ENCODE results near the gene DNAH14.

DNAH14 gene

DNA sequence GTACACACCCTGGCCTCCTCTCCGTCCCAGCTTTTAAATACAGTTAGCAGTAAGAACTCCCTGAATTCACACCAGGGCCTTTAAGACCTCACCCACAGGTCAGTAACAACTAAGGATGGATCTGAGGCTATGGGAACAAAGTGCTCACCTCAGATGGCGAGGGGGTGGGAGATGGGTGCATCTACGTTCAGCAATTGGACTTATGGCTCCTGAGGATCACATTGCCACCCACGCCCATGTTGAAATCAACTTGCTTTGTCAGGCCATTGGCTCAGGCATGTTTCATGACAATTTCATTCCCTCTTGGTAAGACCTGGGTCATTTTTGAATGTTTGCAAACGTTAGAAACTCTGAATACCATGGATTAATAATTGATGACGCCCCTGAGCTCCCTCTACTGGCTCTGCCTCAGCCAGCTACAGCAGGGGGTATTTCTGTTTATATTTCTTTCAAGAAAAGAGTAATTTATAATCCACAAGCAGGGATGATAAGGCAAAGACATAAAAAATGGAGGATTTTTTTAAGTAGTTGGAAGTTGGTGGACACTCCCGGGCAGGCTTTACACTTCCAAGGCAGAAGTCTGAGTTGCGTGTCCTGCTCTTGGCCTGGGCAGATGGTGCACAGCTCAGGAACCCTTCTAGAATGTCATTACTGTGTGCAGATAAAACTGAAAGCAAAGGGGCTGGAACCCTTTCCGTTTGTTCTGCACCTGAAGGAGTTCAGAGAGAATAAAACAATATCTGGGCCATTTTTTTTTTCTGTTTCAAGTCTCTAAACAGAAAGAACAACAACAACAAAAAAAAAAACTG lies 512.0 kb downstream of the DNAH14 start:
- H3F3A ChIP-seq (ENCODE audit: insufficient read depth, low read length), result peaks cover 47% of the 10 kb centered on the region
- H2AFZ ChIP-seq (ENCODE audit: low read length), result peak overlapping the region; percentile 44
- H3K36me3 ChIP-seq (replicated peaks; ENCODE audit: insufficient read depth, low read length), result no peaks in the 10 kb centered on the region
- no peaks in the 10 kb centered on the region for H3K9me3 ChIP-seq (replicated peaks; ENCODE audit: insufficient read depth, low read length)
- TF ChIP-seq, protein P1, sequence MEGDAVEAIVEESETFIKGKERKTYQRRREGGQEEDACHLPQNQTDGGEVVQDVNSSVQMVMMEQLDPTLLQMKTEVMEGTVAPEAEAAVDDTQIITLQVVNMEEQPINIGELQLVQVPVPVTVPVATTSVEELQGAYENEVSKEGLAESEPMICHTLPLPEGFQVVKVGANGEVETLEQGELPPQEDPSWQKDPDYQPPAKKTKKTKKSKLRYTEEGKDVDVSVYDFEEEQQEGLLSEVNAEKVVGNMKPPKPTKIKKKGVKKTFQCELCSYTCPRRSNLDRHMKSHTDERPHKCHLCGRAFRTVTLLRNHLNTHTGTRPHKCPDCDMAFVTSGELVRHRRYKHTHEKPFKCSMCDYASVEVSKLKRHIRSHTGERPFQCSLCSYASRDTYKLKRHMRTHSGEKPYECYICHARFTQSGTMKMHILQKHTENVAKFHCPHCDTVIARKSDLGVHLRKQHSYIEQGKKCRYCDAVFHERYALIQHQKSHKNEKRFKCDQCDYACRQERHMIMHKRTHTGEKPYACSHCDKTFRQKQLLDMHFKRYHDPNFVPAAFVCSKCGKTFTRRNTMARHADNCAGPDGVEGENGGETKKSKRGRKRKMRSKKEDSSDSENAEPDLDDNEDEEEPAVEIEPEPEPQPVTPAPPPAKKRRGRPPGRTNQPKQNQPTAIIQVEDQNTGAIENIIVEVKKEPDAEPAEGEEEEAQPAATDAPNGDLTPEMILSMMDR (IDR thresholded peaks at IDR 0.05; ENCODE audit: low read length), result peak; percentile 88
- TF ChIP-seq EZH2 (optimal IDR thresholded peaks at IDR 0.05; ENCODE audit: low read depth, low read length), result no peak
- H3K79me2 ChIP-seq (ENCODE audit: low read length), result no peaks in the 10 kb centered on the region
- DNase-seq, result peak; percentile 84
- peak overlapping the region; percentile 51 for H3K4me3 ChIP-seq (ENCODE audit: low read length)
- no peaks in the 10 kb centered on the region for H3K9me2 ChIP-seq (replicated peaks; ENCODE audit: insufficient read depth, low read length)
- H3K4me1 ChIP-seq (ENCODE audit: low read length), result peaks cover 45% of the 10 kb centered on the region
- peak overlapping the region; percentile 76 for H3K4me2 ChIP-seq (ENCODE audit: low read depth, low read length)
- peak overlapping the region; percentile 81 for H3K27ac ChIP-seq (ENCODE audit: low read length)
- H4K20me1 ChIP-seq (ENCODE audit: insufficient read depth, low read length), result no peaks in the 10 kb centered on the region
- H3K9ac ChIP-seq (ENCODE audit: low read length), result peak overlapping the region; percentile 51
- H3K27me3 ChIP-seq (replicated peaks; ENCODE audit: insufficient read depth, low read length), result no peaks in the 10 kb centered on the region

DNA sequence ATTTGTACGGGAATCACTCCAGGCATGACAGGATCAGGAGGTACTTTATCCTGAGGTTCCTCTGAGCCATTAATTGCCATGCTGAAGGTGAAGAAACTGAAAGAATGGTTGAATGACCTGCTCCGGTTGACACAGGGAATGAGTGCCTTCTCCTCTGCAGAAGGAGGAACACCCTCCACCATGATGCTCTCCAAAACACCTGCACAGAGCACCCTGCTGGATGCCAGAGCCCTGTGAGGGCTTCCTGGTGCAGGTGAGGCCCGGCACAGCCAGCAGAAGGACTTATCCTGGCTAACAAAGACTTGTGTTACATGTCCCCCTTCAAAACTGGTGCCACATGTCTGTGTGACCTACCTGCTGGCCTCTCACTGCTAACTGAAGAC lies 512.6 kb downstream of the DNAH14 start:
- no peaks in the 10 kb centered on the region for H3K27me3 ChIP-seq (replicated peaks; ENCODE audit: insufficient read depth, low read length)
- DNase-seq, result peak; percentile 63
- peak overlapping the region; percentile 51 for H3K4me3 ChIP-seq (ENCODE audit: low read length)
- no peaks in the 10 kb centered on the region for H3K79me2 ChIP-seq (ENCODE audit: low read length)
- H3K9me2 ChIP-seq (replicated peaks; ENCODE audit: insufficient read depth, low read length), result no peaks in the 10 kb centered on the region
- H4K20me1 ChIP-seq (ENCODE audit: insufficient read depth, low read length), result no peaks in the 10 kb centered on the region
- H3K9me3 ChIP-seq (replicated peaks; ENCODE audit: insufficient read depth, low read length), result no peaks in the 10 kb centered on the region
- peak overlapping the region; percentile 76 for H3K4me2 ChIP-seq (ENCODE audit: low read depth, low read length)
- H3K4me1 ChIP-seq (ENCODE audit: low read length), result peaks cover 50% of the 10 kb centered on the region
- peaks cover 47% of the 10 kb centered on the region for H3F3A ChIP-seq (ENCODE audit: insufficient read depth, low read length)
- peak overlapping the region; percentile 51 for H3K9ac ChIP-seq (ENCODE audit: low read length)
- H2AFZ ChIP-seq (ENCODE audit: low read length), result peak overlapping the region; percentile 44
- H3K27ac ChIP-seq (ENCODE audit: low read length), result peak overlapping the region; percentile 81
- H3K36me3 ChIP-seq (replicated peaks; ENCODE audit: insufficient read depth, low read length), result no peaks in the 10 kb centered on the region
- TF ChIP-seq, protein P1 (IDR thresholded peaks at IDR 0.05; ENCODE audit: low read length), result no peak
- TF ChIP-seq EZH2phosphoT487 (IDR thresholded peaks at IDR 0.05; ENCODE audit: low read length) (no peak), EZH2 (optimal IDR thresholded peaks at IDR 0.05; ENCODE audit: low read depth, low read length) (no peak)

DNA sequence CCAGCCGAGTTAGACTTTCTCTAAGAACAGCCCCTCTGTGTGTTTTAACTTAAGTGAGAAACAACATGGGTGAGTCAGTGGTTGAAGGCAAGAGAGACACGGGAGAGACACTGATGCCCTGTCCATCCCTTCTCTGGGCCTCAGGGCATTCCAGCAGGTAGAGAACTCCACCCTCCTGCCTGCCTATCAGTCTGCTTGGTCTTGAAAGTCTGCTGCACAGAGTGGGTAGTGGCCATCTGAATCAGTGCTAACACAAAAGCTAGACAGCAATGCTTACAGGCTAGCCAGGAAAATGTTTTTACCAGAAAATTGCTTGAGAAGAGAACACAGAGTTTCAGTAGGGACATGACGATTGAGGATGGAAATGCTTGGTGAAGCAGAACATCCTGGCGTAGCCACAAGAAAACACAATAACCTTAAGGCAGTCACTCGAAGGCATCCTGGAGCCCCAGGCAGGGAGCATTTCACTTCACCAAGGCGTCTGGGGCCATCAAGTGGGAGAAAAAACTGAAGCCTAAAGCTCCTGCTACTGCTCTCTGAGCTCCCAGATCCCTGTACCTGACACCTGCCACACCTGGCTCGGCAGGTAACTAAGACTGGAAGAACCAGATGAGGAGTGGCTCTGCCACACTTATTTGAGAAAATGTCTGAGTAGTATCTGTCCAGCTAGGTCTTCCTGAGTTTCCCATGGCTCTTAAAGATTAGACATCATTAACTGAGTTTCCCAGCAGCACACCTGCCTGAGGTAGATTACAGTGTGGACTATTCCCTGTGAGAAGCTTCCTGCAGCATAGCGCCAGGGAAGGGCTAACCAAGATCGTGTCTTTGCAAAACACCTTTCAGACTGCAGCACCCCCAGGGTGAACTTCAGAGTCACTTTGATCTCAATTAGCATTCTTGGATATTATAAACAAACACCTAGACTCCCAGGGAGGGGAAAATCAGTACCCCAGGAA lies 516.4 kb downstream of the DNAH14 start:
- Histone ChIP-seq H3K27me3 (replicated peaks; ENCODE audit: insufficient read depth, low read length) (no peaks in the 10 kb centered on the region), H3K4me1 (ENCODE audit: low read length) (peaks cover 50% of the 10 kb centered on the region), H4K20me1 (ENCODE audit: insufficient read depth, low read length) (no peaks in the 10 kb centered on the region), H3K9me2 (replicated peaks; ENCODE audit: insufficient read depth, low read length) (no peaks in the 10 kb centered on the region), H3F3A (ENCODE audit: insufficient read depth, low read length) (peaks cover 47% of the 10 kb centered on the region), H3K4me2 (ENCODE audit: low read depth, low read length) (peak overlapping the region; percentile 73; the same call in 1 of the 2 replicates), H3K9ac (ENCODE audit: low read length) (peak overlapping the region; percentile 20; the same call in 1 of the 2 replicates), H2AFZ (ENCODE audit: low read length) (peak overlapping the region; percentile 24), H3K9me3 (replicated peaks; ENCODE audit: insufficient read depth, low read length) (no peaks in the 10 kb centered on the region), H3K36me3 (replicated peaks; ENCODE audit: insufficient read depth, low read length) (no peaks in the 10 kb centered on the region), H3K4me3 (ENCODE audit: low read length) (0 out of 2 replicates have a peak overlapping the region, but pooled peaks have one; percentile 54), H3K79me2 (ENCODE audit: low read length) (no peaks in the 10 kb centered on the region), H3K27ac (ENCODE audit: low read length) (peak overlapping the region; percentile 82)
- no peak for DNase-seq
- TF ChIP-seq EZH2 (optimal IDR thresholded peaks at IDR 0.05; ENCODE audit: low read depth, low read length) (no peak), EZH2phosphoT487 (IDR thresholded peaks at IDR 0.05; ENCODE audit: low read length) (no peak)
- TF ChIP-seq, protein P1 (IDR thresholded peaks at IDR 0.05; ENCODE audit: low read length), result no peak

All from MM.1S (cell line).